Mesenchymal stem cell (in vitro differentiated cells and primary cell): ENCODE data around the gene CRADD.

ENCODE experiments used
- DNase-seq: peaks from one replicate; pipeline ENCODE4 v3.0.0-alpha.2; 2013
- H2AFZ ChIP-seq: one replicate; pipeline ENCODE4 v1.6.1; 2013; ENCODE audit warnings: low read depth, mild to moderate bottlenecking, control low read depth, inconsistent platforms, low read length, moderate library complexity
- H2AK5ac ChIP-seq: 2 replicates; pipeline ENCODE4 v1.6.1; 2013; ENCODE audit warnings: low read length, moderate library complexity, mild to moderate bottlenecking, inconsistent platforms; ENCODE audit not compliant: severe bottlenecking
- H2BK120ac ChIP-seq: one replicate; pipeline ENCODE4 v1.6.1; 2013; ENCODE audit warnings: low read depth, mild to moderate bottlenecking, inconsistent platforms, low read length, moderate library complexity
- H2BK12ac ChIP-seq, 2 experiments: one replicate each; pipeline ENCODE4 v1.6.1; 2013; ENCODE audit warnings: inconsistent platforms in 2 of 2, low read length in 2 of 2, mild to moderate bottlenecking in 2 of 2, moderate library complexity in 2 of 2, control low read depth in 1 of 2
- H2BK15ac ChIP-seq: one replicate; pipeline ENCODE4 v1.6.1; 2013; ENCODE audit warnings: mild to moderate bottlenecking, low read depth, inconsistent platforms; ENCODE audit not compliant: poor library complexity, severe bottlenecking
- H2BK5ac ChIP-seq: 2 replicates; pipeline ENCODE4 v1.6.1; 2013; ENCODE audit warnings: low read depth, mild to moderate bottlenecking, low read length, control low read depth, inconsistent platforms; ENCODE audit not compliant: poor library complexity, severe bottlenecking
- H3K14ac ChIP-seq, 2 experiments: one replicate each; pipeline ENCODE4 v1.6.1; 2013; ENCODE audit warnings: inconsistent platforms in 2 of 2, low read length in 2 of 2, control low read depth in 1 of 2, mild to moderate bottlenecking in 1 of 2, moderate library complexity in 1 of 2
- H3K18ac ChIP-seq, 2 experiments: one replicate each; pipeline ENCODE4 v1.6.1; 2013; ENCODE audit warnings: inconsistent platforms in 2 of 2, low read length in 2 of 2, control low read depth in 1 of 2, low read depth in 1 of 2, mild to moderate bottlenecking in 1 of 2
- H3K23ac ChIP-seq, 2 experiments: one replicate each; pipeline ENCODE4 v1.6.1; 2013; ENCODE audit warnings: inconsistent platforms in 2 of 2, low read length in 2 of 2, mild to moderate bottlenecking in 2 of 2, moderate library complexity in 2 of 2, control low read depth in 1 of 2
- H3K27ac ChIP-seq: 2 replicates; pipeline ENCODE4 v1.5.1; 2013; ENCODE audit warnings: mild to moderate bottlenecking, moderate library complexity, low read length, control low read depth, inconsistent platforms; ENCODE audit not compliant: poor library complexity, severe bottlenecking
- H3K27me3 ChIP-seq, 2 experiments: 2 replicates each; pipeline versions ENCODE4 v1.6.1 to v1.7.0; 2013; ENCODE audit warnings: low read length in 2 of 2, mild to moderate bottlenecking in 2 of 2, moderate library complexity in 2 of 2, control low read depth in 1 of 2, inconsistent platforms in 1 of 2; ENCODE audit not compliant: control insufficient read depth in 1 of 2, insufficient read depth in 1 of 2
- H3K36me3 ChIP-seq, 2 experiments: 2 replicates each; pipeline versions ENCODE4 v1.6.1 to v1.7.0; 2013; ENCODE audit warnings: low read length in 2 of 2, control low read depth in 1 of 2, inconsistent platforms in 1 of 2, low read depth in 1 of 2, mild to moderate bottlenecking in 1 of 2; ENCODE audit not compliant: insufficient read depth in 2 of 2, control insufficient read depth in 1 of 2
- H3K4ac ChIP-seq, 2 experiments: one replicate each; pipeline ENCODE4 v1.6.1; 2013; ENCODE audit warnings: inconsistent platforms in 2 of 2, low read length in 2 of 2, mild to moderate bottlenecking in 2 of 2, moderate library complexity in 2 of 2, control low read depth in 1 of 2, low read depth in 1 of 2
- H3K4me1 ChIP-seq: 2 replicates; pipeline ENCODE4 v1.6.1; 2013; ENCODE audit warnings: low read depth, low read length, control low read depth; ENCODE audit not compliant: control insufficient read depth, insufficient read depth
- H3K4me2 ChIP-seq: 2 replicates; pipeline ENCODE4 v1.6.1; 2013; ENCODE audit warnings: low read length, mild to moderate bottlenecking, inconsistent platforms; ENCODE audit not compliant: poor library complexity, severe bottlenecking
- H3K4me3 ChIP-seq, 2 experiments: 2 replicates each; pipeline versions ENCODE4 v1.5.1 to v1.7.0; 2013; ENCODE audit warnings: low read length in 2 of 2, mild to moderate bottlenecking in 2 of 2, control low read depth in 1 of 2, low read depth in 1 of 2; ENCODE audit not compliant: insufficient read depth in 1 of 2
- H3K79me1 ChIP-seq: replicated peaks from 2 replicates; pipeline ENCODE4 v1.6.1; 2013; ENCODE audit warnings: mild to moderate bottlenecking, control low read depth, low read length, inconsistent platforms; ENCODE audit not compliant: poor library complexity, severe bottlenecking
- H3K9ac ChIP-seq: 2 replicates; pipeline ENCODE4 v1.7.0; 2013; ENCODE audit warnings: mild to moderate bottlenecking, low read length, moderate library complexity
- H3K9me3 ChIP-seq: 2 replicates; pipeline ENCODE4 v1.7.0; 2013; ENCODE audit warnings: mild to moderate bottlenecking, low read length; ENCODE audit not compliant: control insufficient read depth
- H4K8ac ChIP-seq: one replicate; pipeline ENCODE4 v1.6.1; 2013; ENCODE audit warnings: inconsistent platforms, mild to moderate bottlenecking, low read length, moderate library complexity
- H4K91ac ChIP-seq: one replicate; pipeline ENCODE4 v1.6.1; 2013; ENCODE audit warnings: mild to moderate bottlenecking, low read length, inconsistent platforms
- WGBS: methylation state at CpG from one replicate; pipeline ENCODE4 v1.1.7; 2013; ENCODE audit warnings: mixed read lengths; 5-methylcytosine and 5-hydroxymethylcytosine counted together

The CRADD gene

GRCh38 chr12:93668919-93669418, 8.2 kb upstream of the CRADD start:
- no peak overlapping the region for H3K27ac ChIP-seq
- no peak overlapping the region for H3K18ac ChIP-seq
- no peak overlapping the region for H2BK12ac ChIP-seq
- H2AK5ac ChIP-seq = no peak overlapping the region
- no peaks in the 10 kb centered on the region for H3K36me3 ChIP-seq
- no peak overlapping the region for H2BK120ac ChIP-seq
- H2AFZ ChIP-seq = no peak overlapping the region
- no peak overlapping the region for H2BK15ac ChIP-seq
- DNase-seq = no peak
- H3K27me3 ChIP-seq = no peaks in the 10 kb centered on the region
- H3K4me1 ChIP-seq = no peaks in the 10 kb centered on the region
- 86% methylated on average over 2 of the region's 5 CpGs for WGBS
- no peaks in the 10 kb centered on the region for H3K9me3 ChIP-seq
- no peak overlapping the region for H2BK5ac ChIP-seq
- H3K23ac ChIP-seq = no peak overlapping the region
- no peak overlapping the region for H3K4me3 ChIP-seq
- no peaks in the 10 kb centered on the region for H3K79me1 ChIP-seq
- H4K8ac ChIP-seq = no peak overlapping the region
- H3K4me2 ChIP-seq = no peak overlapping the region
- H3K4ac ChIP-seq = no peak overlapping the region
- H3K9ac ChIP-seq = no peak overlapping the region
- no peak overlapping the region for H3K14ac ChIP-seq
- H4K91ac ChIP-seq = no peak overlapping the region

GRCh38 chr12:93669452-93669851, 7.7 kb upstream of the CRADD start:
- no peak overlapping the region for H3K4ac ChIP-seq
- no peak overlapping the region for H3K27ac ChIP-seq
- no peak overlapping the region for H2BK15ac ChIP-seq
- WGBS = 79% methylated on average over 2 of the region's 3 CpGs
- H3K9me3 ChIP-seq = no peaks in the 10 kb centered on the region
- DNase-seq = no peak
- no peak overlapping the region for H2BK120ac ChIP-seq
- no peaks in the 10 kb centered on the region for H3K27me3 ChIP-seq
- no peak overlapping the region for H3K14ac ChIP-seq
- H3K4me1 ChIP-seq = no peaks in the 10 kb centered on the region
- no peak overlapping the region for H2BK12ac ChIP-seq
- no peaks in the 10 kb centered on the region for H3K79me1 ChIP-seq
- H2AK5ac ChIP-seq = no peak overlapping the region
- H3K18ac ChIP-seq = no peak overlapping the region
- H2AFZ ChIP-seq = no peak overlapping the region
- H4K91ac ChIP-seq = no peak overlapping the region
- no peak overlapping the region for H2BK5ac ChIP-seq
- H3K9ac ChIP-seq = no peak overlapping the region
- H4K8ac ChIP-seq = no peak overlapping the region
- no peaks in the 10 kb centered on the region for H3K36me3 ChIP-seq
- H3K23ac ChIP-seq = no peak overlapping the region
- H3K4me2 ChIP-seq = no peak overlapping the region
- no peak overlapping the region for H3K4me3 ChIP-seq

GRCh38 chr12:93670104-93670503, 7.1 kb upstream of the CRADD start:
- Histone ChIP-seq H3K14ac (no peak overlapping the region), H3K23ac (no peak overlapping the region), H2AK5ac (no peak overlapping the region), H3K79me1 (no peaks in the 10 kb centered on the region), H3K4me3 (no peak overlapping the region), H2BK15ac (no peak overlapping the region), H4K8ac (no peak overlapping the region), H4K91ac (no peak overlapping the region), H3K27ac (no peak overlapping the region), H2BK5ac (no peak overlapping the region), H2BK120ac (no peak overlapping the region), H3K36me3 (no peaks in the 10 kb centered on the region), H2BK12ac (no peak overlapping the region), H3K4ac (no peak overlapping the region), H3K9ac (no peak overlapping the region), H3K4me2 (no peak overlapping the region), H3K9me3 (no peaks in the 10 kb centered on the region), H3K4me1 (no peaks in the 10 kb centered on the region), H3K27me3 (no peaks in the 10 kb centered on the region), H3K18ac (no peak overlapping the region), H2AFZ (no peak overlapping the region)
- 79% methylated on average over 3 of the region's 4 CpGs for WGBS
- no peak for DNase-seq

- no peaks in the 10 kb centered on the region for H3K36me3 ChIP-seq
These were observed 6.1 kb upstream of the CRADD start for GRCh38 chr12:93671044-93671443.

More at GRCh38 chr12:93671044-93671443, 6.1 kb upstream of the CRADD start:
- H3K18ac ChIP-seq = no peak overlapping the region
- H2BK5ac ChIP-seq = no peak overlapping the region
- no peak overlapping the region for H3K4ac ChIP-seq
- no peaks in the 10 kb centered on the region for H3K4me1 ChIP-seq
- H2BK120ac ChIP-seq = no peak overlapping the region
- DNase-seq = no peak
- H3K4me2 ChIP-seq = no peak overlapping the region
- H2BK15ac ChIP-seq = no peak overlapping the region
- no peak overlapping the region for H2AK5ac ChIP-seq
- H3K23ac ChIP-seq = no peak overlapping the region
- H4K91ac ChIP-seq = no peak overlapping the region
- no peak overlapping the region for H3K4me3 ChIP-seq
- H3K27ac ChIP-seq = no peak overlapping the region
- no peak overlapping the region for H2AFZ ChIP-seq
- H3K27me3 ChIP-seq = no peaks in the 10 kb centered on the region
- no peak overlapping the region for H2BK12ac ChIP-seq
- no peak overlapping the region for H3K14ac ChIP-seq
- H3K9me3 ChIP-seq = no peaks in the 10 kb centered on the region
- H4K8ac ChIP-seq = no peak overlapping the region
- 92% methylated on average over 2 of the region's 3 CpGs for WGBS
- no peaks in the 10 kb centered on the region for H3K79me1 ChIP-seq
- no peak overlapping the region for H3K9ac ChIP-seq
